ENCODE data around the gene ORC4. TPM values are rescaled to one million over a fixed set of nuclear protein-coding genes. Genes with fewer than 3 reads are reported as not detected.
"Not testable (repeated sequence)": the region's sequence is repeated elsewhere in the genome, so short reads cannot be mapped to it uniquely, and the experiment has no call there.

ORC4 gene
- total and polyA plus RNA-seq, 4 donors = 45.1 to 82.5 (median 67.8) TPM

DNA sequence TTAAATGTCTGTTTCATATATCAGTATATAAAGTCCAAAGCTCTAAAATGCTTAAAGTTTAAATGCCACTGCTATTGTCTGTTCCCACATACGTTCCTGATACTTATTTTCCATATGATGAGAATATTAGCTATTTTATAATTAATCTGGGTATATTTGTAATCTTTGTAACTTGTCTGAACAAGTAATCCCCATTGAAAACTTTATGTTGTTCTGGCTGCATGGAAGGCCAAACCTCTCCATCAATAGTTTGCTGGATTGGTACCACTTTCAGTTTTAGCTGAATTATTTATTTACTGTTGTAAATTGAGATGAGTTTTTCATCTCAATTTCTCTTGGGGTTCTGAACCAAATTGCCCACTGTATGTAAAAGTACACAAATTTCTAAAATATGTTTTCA is 1.8 kb upstream of the ORC4 start:
- H3K4me3 ChIP-seq (ENCODE audit: low read depth, low read length) = peak overlapping the region; percentile 88
- peak overlapping the region; percentile 99 for H3K27ac ChIP-seq (ENCODE audit: low read depth, low read length)
- no peaks in the 10 kb centered on the region for H3K9me3 ChIP-seq (ENCODE audit: control insufficient read depth, insufficient read depth, low read length)
- peak in 1 of 6 donors; percentile 4 for DNase-seq (ENCODE audit: low read depth in 4 of 6, low spot score in 6 of 6)
- no peaks in the 10 kb centered on the region for H3K27me3 ChIP-seq (ENCODE audit: control insufficient read depth, insufficient read depth, low read length)
- no CpG with 5 or more reads among the region's 1 CpG for WGBS (ENCODE audit: insufficient coverage)
- no peaks in the 10 kb centered on the region for H3K36me3 ChIP-seq (ENCODE audit: control insufficient read depth, insufficient read depth, low read length)
- peaks cover 5% of the 10 kb centered on the region for H3K4me1 ChIP-seq (ENCODE audit: control insufficient read depth, insufficient read depth, low read length)

DNA sequence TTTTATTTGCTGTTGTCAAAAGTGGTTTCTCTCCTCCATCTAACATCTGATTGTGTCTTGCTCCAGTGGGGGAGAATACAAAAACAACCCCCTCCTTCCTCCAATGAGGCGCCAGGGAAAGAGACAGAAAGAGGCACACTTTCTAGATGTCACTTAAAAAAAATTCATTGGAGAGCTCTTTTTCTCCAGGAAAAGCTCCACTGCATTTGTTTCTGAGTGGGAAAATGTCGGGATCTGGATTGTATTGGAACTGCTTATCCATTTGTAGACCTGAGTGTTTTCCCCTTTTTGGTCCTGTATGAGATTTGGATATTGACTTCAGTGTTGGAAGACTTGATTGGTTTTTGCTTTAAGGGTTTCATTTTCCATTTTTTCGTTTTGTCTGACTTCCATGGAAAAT is 1.3 kb upstream of the ORC4 start:
- Histone ChIP-seq H3K36me3 (ENCODE audit: control insufficient read depth, insufficient read depth, low read length) (no peaks in the 10 kb centered on the region), H3K4me1 (ENCODE audit: control insufficient read depth, insufficient read depth, low read length) (peaks cover 5% of the 10 kb centered on the region), H3K9me3 (ENCODE audit: control insufficient read depth, insufficient read depth, low read length) (no peaks in the 10 kb centered on the region), H3K4me3 (ENCODE audit: low read depth, low read length) (peak overlapping the region; percentile 88), H3K27me3 (ENCODE audit: control insufficient read depth, insufficient read depth, low read length) (no peaks in the 10 kb centered on the region), H3K27ac (ENCODE audit: low read depth, low read length) (peak overlapping the region; percentile 99)
- peak in 3 of 6 donors; percentile 4 to 44 (median 9) for DNase-seq (ENCODE audit: low read depth in 4 of 6, low spot score in 6 of 6)
- WGBS (ENCODE audit: insufficient coverage) = 0% methylated on average over 1 of the region's 3 CpGs

DNA sequence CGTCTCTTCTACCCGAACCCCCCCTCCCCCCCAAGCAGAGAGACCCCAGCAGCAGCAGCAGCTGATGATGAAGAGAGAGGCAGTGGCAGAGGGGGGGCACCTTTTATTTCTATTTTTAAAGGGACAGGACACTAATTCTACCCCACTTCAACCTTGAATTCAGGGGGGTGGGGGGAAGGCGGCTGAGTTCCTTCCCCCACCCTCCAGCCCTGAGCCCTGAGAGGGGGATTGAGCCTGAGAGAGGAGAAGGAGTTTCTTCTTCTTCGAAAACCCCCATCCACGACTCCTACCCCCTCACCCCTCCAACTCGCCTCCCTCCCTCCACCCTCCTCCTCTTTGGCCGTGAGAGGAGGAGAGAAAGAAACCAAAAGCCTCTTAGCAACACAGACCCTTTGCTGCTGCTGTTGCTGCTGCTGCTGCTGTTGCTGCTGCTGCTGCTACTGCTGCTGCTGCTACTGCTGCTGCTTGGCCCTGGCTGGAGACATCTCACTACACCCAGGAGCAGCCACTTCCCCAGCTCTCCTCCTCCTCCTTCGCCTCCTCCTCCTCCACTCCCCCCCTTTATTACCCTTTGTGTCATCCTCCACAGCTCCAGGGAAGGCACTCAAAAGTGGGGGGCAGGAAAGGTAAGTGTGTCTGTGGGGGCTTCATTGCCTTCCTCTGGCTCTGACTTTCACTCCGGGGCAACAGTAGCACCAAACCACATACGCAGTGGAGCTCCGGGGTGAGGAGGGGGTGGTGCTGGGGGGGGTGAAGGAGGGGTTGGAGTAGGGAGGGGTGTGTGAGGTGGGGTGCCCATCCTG is 723 bp upstream of the ORC4 start, which contains the start of gene MBD5:
TSS of gene MBD5 (plus strand) at position 33 of the 803 bp plus-strand sequence.
- WGBS (ENCODE audit: insufficient coverage) = 0% methylated on average over 1 of the region's 11 CpGs
- Histone ChIP-seq H3K27ac (ENCODE audit: low read depth, low read length) (peak within 1 kb of the TSS; percentile 99), H3K4me3 (ENCODE audit: low read depth, low read length) (peak within 1 kb of the TSS; percentile 88), H3K27me3 (ENCODE audit: control insufficient read depth, insufficient read depth, low read length) (no peaks in the 10 kb centered on the region), H3K9me3 (ENCODE audit: control insufficient read depth, insufficient read depth, low read length) (no peaks in the 10 kb centered on the region), H3K36me3 (ENCODE audit: control insufficient read depth, insufficient read depth, low read length) (no peaks in the 10 kb centered on the region), H3K4me1 (ENCODE audit: control insufficient read depth, insufficient read depth, low read length) (peaks cover 5% of the 10 kb centered on the region)
- DNase-seq (ENCODE audit: low read depth in 4 of 6, low spot score in 6 of 6) = peak in 5 of 6 donors; percentile 59 to 92 (median 69)

DNA sequence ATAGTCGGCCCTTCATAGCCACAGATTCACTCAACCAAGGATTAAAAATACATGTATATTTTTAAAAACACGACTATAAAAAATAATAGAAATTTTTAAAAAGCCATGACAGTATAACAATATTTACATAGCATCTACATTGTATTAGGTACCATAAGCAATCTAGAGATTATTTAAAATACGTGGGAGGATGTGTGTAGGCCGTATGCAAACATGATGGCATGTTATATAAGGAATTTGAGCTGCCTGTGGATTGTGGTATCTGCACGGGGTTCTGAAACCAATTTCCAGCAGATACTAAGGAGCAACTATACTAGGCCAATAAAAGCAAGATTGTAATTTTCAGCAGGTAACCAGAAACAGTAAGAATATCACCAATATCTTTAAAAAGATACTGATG is 5.9 kb downstream of the ORC4 start:
- no peaks in the 10 kb centered on the region for H3K9me3 ChIP-seq (ENCODE audit: control insufficient read depth, insufficient read depth, low read length)
- no peaks in the 10 kb centered on the region for H3K27me3 ChIP-seq (ENCODE audit: control insufficient read depth, insufficient read depth, low read length)
- WGBS (ENCODE audit: insufficient coverage) = no CpG with 5 or more reads among the region's 5 CpGs
- no peak overlapping the region for H3K4me3 ChIP-seq (ENCODE audit: low read depth, low read length)
- no peak overlapping the region for H3K27ac ChIP-seq (ENCODE audit: low read depth, low read length)
- DNase-seq (ENCODE audit: low read depth in 4 of 6, low spot score in 6 of 6) = no peak
- no peaks in the 10 kb centered on the region for H3K36me3 ChIP-seq (ENCODE audit: control insufficient read depth, insufficient read depth, low read length)
- peaks cover 7% of the 10 kb centered on the region for H3K4me1 ChIP-seq (ENCODE audit: control insufficient read depth, insufficient read depth, low read length)

DNA sequence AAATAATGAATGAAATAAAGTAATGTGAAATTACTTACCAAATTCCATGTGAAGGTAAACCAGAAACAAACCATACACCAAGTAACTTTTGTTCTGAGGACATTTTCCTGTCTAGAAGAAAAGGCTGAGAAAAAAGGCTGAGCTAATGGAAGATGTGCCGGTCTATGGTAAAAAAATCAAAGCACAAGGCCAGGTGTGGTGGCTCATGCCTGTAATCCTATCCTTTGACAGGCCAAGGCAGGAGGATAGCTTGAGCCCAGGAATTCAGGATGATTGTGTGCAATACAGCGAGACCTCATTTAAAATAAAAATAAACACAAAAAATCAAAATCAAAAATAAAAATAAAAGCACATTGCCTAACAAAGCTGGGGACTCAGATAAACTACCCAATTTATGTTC is 6.7 kb downstream of the ORC4 start:
- Histone ChIP-seq H3K4me3 (ENCODE audit: low read depth, low read length) (no peak overlapping the region), H3K4me1 (ENCODE audit: control insufficient read depth, insufficient read depth, low read length) (peaks cover 2% of the 10 kb centered on the region), H3K36me3 (ENCODE audit: control insufficient read depth, insufficient read depth, low read length) (no peaks in the 10 kb centered on the region), H3K9me3 (ENCODE audit: control insufficient read depth, insufficient read depth, low read length) (no peaks in the 10 kb centered on the region), H3K27me3 (ENCODE audit: control insufficient read depth, insufficient read depth, low read length) (no peaks in the 10 kb centered on the region), H3K27ac (ENCODE audit: low read depth, low read length) (no peak overlapping the region)
- WGBS (ENCODE audit: insufficient coverage) = 100% methylated on average over 1 of the region's 2 CpGs
- no peak for DNase-seq (ENCODE audit: low read depth in 4 of 6, low spot score in 6 of 6)

DNA sequence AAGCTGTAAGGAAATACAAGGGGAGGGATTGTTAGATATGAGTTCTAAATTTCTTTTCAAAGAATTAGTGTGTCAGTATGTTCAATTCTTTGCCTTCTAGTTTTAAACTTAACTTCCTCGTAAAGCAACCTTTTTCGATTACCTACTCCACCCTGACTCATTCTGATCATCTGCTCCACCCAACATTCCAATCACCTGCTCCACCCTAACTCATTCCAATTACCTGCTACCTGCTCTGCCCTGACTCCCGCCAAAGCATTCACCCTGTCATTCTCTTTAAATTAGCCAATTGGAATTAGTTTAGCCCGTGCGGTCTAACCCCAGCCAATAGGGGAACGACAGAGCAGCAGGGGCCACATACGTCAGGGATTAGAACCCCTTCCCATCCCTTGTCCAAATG is 12.1 kb downstream of the ORC4 start:
- H3K27me3 ChIP-seq (ENCODE audit: control insufficient read depth, insufficient read depth, low read length); DNase-seq (ENCODE audit: low read depth in 4 of 6, low spot score in 6 of 6); H3K4me1 ChIP-seq (ENCODE audit: control insufficient read depth, insufficient read depth, low read length); H3K36me3 ChIP-seq (ENCODE audit: control insufficient read depth, insufficient read depth, low read length); H3K4me3 ChIP-seq (ENCODE audit: low read depth, low read length); H3K9me3 ChIP-seq (ENCODE audit: control insufficient read depth, insufficient read depth, low read length); H3K27ac ChIP-seq (ENCODE audit: low read depth, low read length): not testable (repeated sequence)
- whole genome bisulfite sequencing (ENCODE audit: insufficient coverage) = 100% methylated on average over 5 of the region's 7 CpGs

DNA sequence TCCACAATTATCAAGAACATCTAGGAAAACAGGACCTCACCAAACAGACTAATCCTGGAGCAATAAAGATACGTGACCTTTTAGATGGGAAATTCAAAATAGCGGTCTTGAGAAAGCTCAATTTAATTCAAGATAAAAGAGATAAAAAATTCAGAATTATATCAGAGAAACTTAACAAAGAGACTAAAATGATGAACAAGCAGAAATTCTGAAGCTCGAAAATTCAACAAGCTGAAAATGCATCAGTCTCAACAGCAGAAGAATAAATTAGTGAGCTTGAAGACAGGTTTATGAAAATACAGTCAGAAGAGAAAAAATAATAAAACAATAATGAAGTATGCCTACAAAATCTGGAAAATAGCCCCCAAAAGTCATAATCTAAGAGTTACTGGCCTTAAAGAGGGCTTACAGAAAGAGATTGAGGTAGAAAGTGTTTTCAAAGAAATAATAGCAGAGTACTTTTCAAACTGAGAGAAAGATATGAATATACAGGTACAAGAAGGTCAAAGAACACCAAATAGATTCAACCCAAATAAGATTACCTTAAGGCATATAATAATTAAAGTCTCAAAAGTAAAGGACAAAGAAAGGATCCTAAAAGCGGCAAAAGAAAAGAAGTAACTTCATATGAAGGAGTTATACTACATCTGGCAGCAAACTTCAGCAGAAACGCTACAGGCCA is 13.2 kb downstream of the ORC4 start:
- no peak for DNase-seq (ENCODE audit: low read depth in 4 of 6, low spot score in 6 of 6)

DNA sequence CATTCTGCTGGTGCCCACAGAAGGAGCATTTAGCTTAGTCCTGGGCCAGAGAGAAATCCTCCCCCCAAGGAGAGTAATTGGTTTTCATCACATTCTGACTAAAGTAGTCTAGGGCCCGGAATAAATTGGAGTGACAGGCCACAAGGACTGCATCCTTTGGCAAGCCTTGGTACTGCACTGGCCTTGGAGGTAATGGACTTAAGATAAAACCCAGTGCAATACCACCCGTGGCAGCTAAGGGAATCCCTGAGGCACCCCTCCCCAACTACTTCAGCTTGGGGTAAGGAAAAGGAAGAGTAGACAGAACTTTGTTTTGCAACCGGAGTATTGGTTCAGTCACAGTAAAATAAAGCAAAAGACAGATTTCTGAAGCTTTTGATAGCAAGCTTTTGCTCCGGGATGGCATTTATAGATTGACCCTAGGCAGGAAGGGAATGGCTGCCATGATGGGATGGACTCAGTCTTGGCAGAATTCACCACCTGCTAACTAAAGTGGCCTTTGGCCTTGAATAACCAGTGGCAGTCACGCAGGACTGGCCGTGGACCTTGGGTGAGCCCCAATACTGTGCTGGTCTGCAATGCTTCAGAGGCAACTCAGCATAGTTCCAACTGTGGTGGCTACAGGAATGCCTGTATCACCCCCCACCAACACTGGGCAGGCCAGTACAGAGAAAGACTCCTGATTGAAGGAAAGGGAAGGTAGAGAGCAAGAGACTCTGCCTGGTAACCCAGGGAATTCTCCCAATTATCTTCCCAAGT is 14.1 kb downstream of the ORC4 start:
- Histone ChIP-seq H3K36me3 (ENCODE audit: control insufficient read depth, insufficient read depth, low read length) (no peaks in the 10 kb centered on the region), H3K9me3 (ENCODE audit: control insufficient read depth, insufficient read depth, low read length) (peaks cover 2% of the 10 kb centered on the region), H3K4me1 (ENCODE audit: control insufficient read depth, insufficient read depth, low read length) (no peaks in the 10 kb centered on the region), H3K27me3 (ENCODE audit: control insufficient read depth, insufficient read depth, low read length) (no peaks in the 10 kb centered on the region), H3K27ac (ENCODE audit: low read depth, low read length) (no peak overlapping the region), H3K4me3 (ENCODE audit: low read depth, low read length) (no peak overlapping the region)
- no peak for DNase-seq (ENCODE audit: low read depth in 4 of 6, low spot score in 6 of 6)
- 100% methylated on average over 5 of the region's 6 CpGs for WGBS (ENCODE audit: insufficient coverage)

More for the DNA sequence above, 13.2 kb downstream of the ORC4 start:
- H3K36me3 ChIP-seq (ENCODE audit: control insufficient read depth, insufficient read depth, low read length) = no peaks in the 10 kb centered on the region
- no peaks in the 10 kb centered on the region for H3K4me1 ChIP-seq (ENCODE audit: control insufficient read depth, insufficient read depth, low read length)
- no CpG with 5 or more reads among the region's 5 CpGs for WGBS (ENCODE audit: insufficient coverage)
- no peak overlapping the region for H3K27ac ChIP-seq (ENCODE audit: low read depth, low read length)
- no peaks in the 10 kb centered on the region for H3K27me3 ChIP-seq (ENCODE audit: control insufficient read depth, insufficient read depth, low read length)
- no peak overlapping the region for H3K4me3 ChIP-seq (ENCODE audit: low read depth, low read length)
- peaks cover 2% of the 10 kb centered on the region for H3K9me3 ChIP-seq (ENCODE audit: control insufficient read depth, insufficient read depth, low read length)

DNA sequence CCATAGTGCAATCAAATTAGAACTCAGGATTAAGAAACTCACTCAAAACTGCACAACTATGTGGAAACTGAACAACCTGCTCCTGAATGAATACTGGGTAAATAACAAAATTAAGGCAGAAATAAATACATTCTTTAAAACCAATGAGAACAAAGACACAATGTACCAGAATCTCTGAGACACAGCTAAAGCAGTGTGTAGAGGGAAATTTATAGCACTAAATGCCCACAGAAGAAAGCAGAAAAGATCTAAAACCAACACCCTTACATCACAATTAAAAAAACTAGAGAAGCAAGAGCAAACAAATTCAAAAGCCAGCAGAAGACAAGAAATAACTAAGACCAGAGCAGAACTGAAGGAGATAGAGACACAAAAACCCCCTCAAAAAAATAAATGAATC is 18.1 kb downstream of the ORC4 start:
- H3K36me3 ChIP-seq (ENCODE audit: control insufficient read depth, insufficient read depth, low read length); H3K27me3 ChIP-seq (ENCODE audit: control insufficient read depth, insufficient read depth, low read length); H3K9me3 ChIP-seq (ENCODE audit: control insufficient read depth, insufficient read depth, low read length); DNase-seq (ENCODE audit: low read depth in 4 of 6, low spot score in 6 of 6); H3K4me3 ChIP-seq (ENCODE audit: low read depth, low read length); H3K4me1 ChIP-seq (ENCODE audit: control insufficient read depth, insufficient read depth, low read length); H3K27ac ChIP-seq (ENCODE audit: low read depth, low read length): not testable (repeated sequence)

Measured in spinal cord (tissue), 10 donors.